Stomach (tissue), 9 donors: ENCODE measurements around the gene CUX1. TPM values are rescaled to one million over a fixed set of nuclear protein-coding genes. Genes with fewer than 3 reads are reported as not detected.
A peak's percentile ranks its signal among the peaks of the same experiment; 100 is the strongest.

ENCODE experiments used
- DNase-seq, 2 donors: peaks; one replicate each; pipeline versions ENCODE4 v3.0.0 to v3.0.0-alpha.2; 2013 to 2019
- H3K27ac ChIP-seq, 5 donors: fragments of 200-600 bp in 4 of 5; sonication (generic) in 4 of 5; one replicate each; pipeline ENCODE4 v1.5.1; 2013 to 2019; ENCODE audit warnings: mild to moderate bottlenecking in 1 of 5, moderate library complexity in 1 of 5
- H3K27me3 ChIP-seq, 3 donors: fragments of 200-600 bp; sonication (generic); one replicate each; pipeline ENCODE4 v1.5.1; 2017 to 2019; ENCODE audit warnings: mixed run types in 1 of 3
- H3K36me3 ChIP-seq, 4 donors: fragments of 200-600 bp; sonication (generic); 1 replicate in 3 of 4; 2 replicates in 1 of 4; pipeline ENCODE4 v1.5.1; 2016 to 2019
- H3K4me1 ChIP-seq, 4 donors: fragments of 200-600 bp; sonication (generic); one replicate each; pipeline ENCODE4 v1.5.1; 2016 to 2019
- H3K4me3 ChIP-seq, 4 donors: fragments of 200-600 bp; sonication (generic) in 3 of 4; one replicate each; pipeline ENCODE4 v1.5.1; 2016 to 2019; ENCODE audit warnings: mild to moderate bottlenecking in 1 of 4
- H3K9me3 ChIP-seq, 4 donors: fragments of 200-600 bp; sonication (generic); one replicate each; pipeline ENCODE4 v1.5.1; 2016 to 2019
- CTCF ChIP-seq, 7 experiments: fragments of 450-650 bp in 4 of 7; fragments of 200-600 bp in 3 of 7; sonication (generic) in 3 of 7; IDR thresholded peaks; one replicate each; pipeline ENCODE4 v1.5.1; 2016 to 2019; ENCODE audit warnings: antibody characterized with exemption in 7 of 7, control low read depth in 2 of 7, mild to moderate bottlenecking in 1 of 7
- EP300 ChIP-seq: sonication (generic); formaldehyde crosslinking; IDR thresholded peaks from one replicate; pipeline ENCODE4 v1.6.1; 2017; ENCODE audit warnings: antibody characterized with exemption
- POLR2A ChIP-seq, 4 donors: fragments of 450-650 bp; IDR thresholded peaks; one replicate each; pipeline ENCODE4 v1.6.1; 2016; ENCODE audit warnings: antibody characterized with exemption in 4 of 4, control low read depth in 2 of 4, mild to moderate bottlenecking in 1 of 4, moderate library complexity in 1 of 4
- POLR2AphosphoS5 ChIP-seq, 3 donors: sonication (generic); formaldehyde crosslinking; IDR thresholded peaks; one replicate each; pipeline ENCODE4 v1.6.1; 2016; ENCODE audit warnings: antibody characterized with exemption in 3 of 3
- WGBS, 5 donors: extraction: QIAGEN DNeasy Blood & Tissue Kit in 3 of 5; methylation state at CpG; one replicate each; pipeline versions ENCODE4 v1.1.5 to v1.1.7; 2013 to 2018; 5-methylcytosine and 5-hydroxymethylcytosine counted together
- intact Hi-C: fragments of 100-400 bp; cut with DNase I; formaldehyde crosslinking; loops from one replicate; pipeline ENCODE4 v1.15.1; 2023; ENCODE audit warnings: low total_unique reads
- polyA plus RNA-seq, 3 donors: library from polyadenylated mRNA; stranded (reverse); fragments of 200-250 nt; gene quantifications; one replicate each; pipeline ENCODE4 v1.2.3, GENCODE V29; 2013
- total RNA-seq, 5 donors: library from RNA; depleted of rRNA; stranded (reverse); fragments of >200 nt; gene quantifications; one replicate each; pipeline versions ENCODE4 v1.1.0 to v1.2.3, GENCODE V29; 2014 to 2016
- donor health status: healthy with polysubstance abuse.
- donor health status: Bipolar disorder and iron deficiency.
- donor health status: healthy.

The CUX1 gene
- total and polyA plus RNA-seq, 8 donors: 24.7 to 201 (median 54.7) TPM

DNA sequence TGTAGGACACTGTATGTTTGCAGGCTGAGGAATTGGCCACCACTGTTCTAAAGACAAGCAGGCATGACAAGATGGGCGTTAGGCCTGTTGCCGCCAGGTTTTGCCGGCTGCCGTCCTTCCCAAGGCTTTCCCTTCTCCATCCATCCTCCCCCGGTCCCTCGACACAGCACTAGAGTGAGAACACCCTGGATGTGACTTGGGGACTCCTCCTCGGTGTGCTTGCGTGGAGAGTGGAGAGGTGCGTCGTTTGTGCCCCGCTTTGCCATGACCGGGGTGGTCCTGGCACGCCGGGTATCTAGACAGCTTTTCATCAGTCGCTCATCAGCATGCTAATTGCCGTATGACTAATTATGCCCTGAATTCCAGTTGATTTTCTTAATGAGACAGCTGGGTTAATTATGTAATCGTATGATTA is 262.6 kb downstream of the CUX1 start:
- intact Hi-C loops: no loop called here
- TF ChIP-seq POLR2AphosphoS5 (IDR thresholded peaks at IDR 0.05): no peak
- TF ChIP-seq CTCF (IDR thresholded peaks at IDR 0.05): no peak
- H3K27ac ChIP-seq: no peak overlapping the region
- WGBS, 5 donors: 86 to 91% (median 91%) methylated on average over 17 of the region's 17 CpGs
- peak in 1 of 2 donors; percentile 21 for DNase-seq
- H3K9me3 ChIP-seq: no peaks in the 10 kb centered on the region
- H3K27me3 ChIP-seq: no peaks in the 10 kb centered on the region
- H3K36me3 ChIP-seq: peaks cover 8 to 37% (median 15%) of the 10 kb centered on the region in 4 donors
- H3K4me1 ChIP-seq: peaks cover 0 to 13% (median 6%) of the 10 kb centered on the region in 4 donors
- H3K4me3 ChIP-seq: no peak overlapping the region

- WGBS, 5 donors: 56 to 65% (median 62%) methylated on average over 24 of the region's 24 CpGs
Observed at GRCh38 chr7:102080434-102081243, 263.2 kb downstream of the CUX1 start.

GRCh38 chr7:102081244-102081627 is 263.8 kb downstream of the CUX1 start:
- Histone ChIP-seq H3K9me3 (no peaks in the 10 kb centered on the region), H3K4me3 (no peak overlapping the region), H3K36me3 (peaks cover 2 to 24% (median 7%) of the 10 kb centered on the region in 4 donors), H3K27ac (no peak overlapping the region), H3K4me1 (peaks cover 0 to 13% (median 6%) of the 10 kb centered on the region in 4 donors), H3K27me3 (no peaks in the 10 kb centered on the region)
- TF ChIP-seq POLR2AphosphoS5 (IDR thresholded peaks at IDR 0.05): no peak
- no peak for TF ChIP-seq CTCF (IDR thresholded peaks at IDR 0.05)
- no peak for TF ChIP-seq POLR2A (IDR thresholded peaks at IDR 0.05)
- no peak for TF ChIP-seq EP300
- no peak for DNase-seq
- intact Hi-C loops: no loop called here
- WGBS, 5 donors: 82 to 91% (median 84%) methylated on average over 9 of the region's 9 CpGs

More at GRCh38 chr7:102080434-102081243, 263.2 kb downstream of the CUX1 start:
- no peak overlapping the region for H3K4me3 ChIP-seq
- H3K27me3 ChIP-seq: no peaks in the 10 kb centered on the region
- no peak overlapping the region for H3K27ac ChIP-seq
- H3K9me3 ChIP-seq: no peaks in the 10 kb centered on the region
- no peak for TF ChIP-seq CTCF (IDR thresholded peaks at IDR 0.05)
- intact Hi-C loops: no loop called here
- peaks cover 8 to 30% (median 12%) of the 10 kb centered on the region in 4 donors for H3K36me3 ChIP-seq
- peaks cover 0 to 13% (median 6%) of the 10 kb centered on the region in 4 donors for H3K4me1 ChIP-seq
- DNase-seq: peak in 1 of 2 donors; percentile 32

DNA sequence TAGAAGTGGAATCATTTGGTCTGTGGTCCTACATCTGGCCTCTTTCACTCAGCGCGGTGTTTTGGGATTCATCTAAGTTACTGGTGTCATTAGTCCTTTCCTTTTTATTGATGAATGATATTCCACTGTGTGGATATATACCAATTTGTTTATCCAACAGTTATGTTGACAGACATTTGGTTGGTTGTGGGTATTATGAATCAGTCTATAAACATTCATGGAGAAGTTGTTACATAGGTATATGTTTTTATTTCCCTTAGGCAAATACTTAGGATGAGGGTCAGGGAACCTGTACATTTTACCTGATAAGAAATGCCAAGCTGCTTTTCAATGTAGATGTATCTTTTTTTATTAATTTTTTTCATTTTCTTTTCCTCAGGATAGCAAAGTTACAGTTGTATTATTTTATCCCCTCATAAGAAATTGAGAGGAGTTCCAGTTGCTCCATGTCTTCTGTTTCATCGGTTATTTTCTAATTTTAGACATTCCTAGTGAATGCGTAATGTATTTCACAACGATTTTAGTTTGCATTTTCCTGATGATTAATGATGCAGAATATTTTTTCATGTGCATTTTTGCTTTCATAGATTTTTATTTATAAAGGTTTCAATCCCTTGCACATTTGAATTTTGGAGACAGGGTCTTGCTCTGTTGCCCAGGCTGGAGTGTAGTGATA is 265.4 kb downstream of the CUX1 start:
- Histone ChIP-seq H3K27ac (no peak overlapping the region), H3K36me3 (peaks cover 0 to 23% (median 7%) of the 10 kb centered on the region in 4 donors), H3K27me3 (no peaks in the 10 kb centered on the region), H3K9me3 (no peaks in the 10 kb centered on the region), H3K4me1 (peaks cover 0 to 13% (median 6%) of the 10 kb centered on the region in 4 donors), H3K4me3 (no peak overlapping the region)
- DNase-seq: no peak
- intact Hi-C loops: no loop called here
- WGBS, 5 donors: 85 to 97% (median 90%) methylated on average over 5 of the region's 5 CpGs
- TF ChIP-seq CTCF (IDR thresholded peaks at IDR 0.05) (no peak), EP300 (no peak), POLR2AphosphoS5 (IDR thresholded peaks at IDR 0.05) (no peak), POLR2A (IDR thresholded peaks at IDR 0.05) (no peak)
